HG02763 (cell line): Measurements from ENCODE around the gene CST8.

Experiments
- ATAC-seq: cut with Tn5 transposase; IDR thresholded peaks from one replicate; pipeline ENCODE4 v1.9.1; 2021; ENCODE audit warnings: mild to moderate bottlenecking, moderate library complexity; ENCODE audit not compliant: unreplicated experiment

The CST8 gene

GRCh38 chr20:23519556-23519955, 28.6 kb downstream of the CST8 start:
- no peak for ATAC-seq

GRCh38 chr20:23520185-23520584, 29.3 kb downstream of the CST8 start:
- no peak for ATAC-seq

DNA sequence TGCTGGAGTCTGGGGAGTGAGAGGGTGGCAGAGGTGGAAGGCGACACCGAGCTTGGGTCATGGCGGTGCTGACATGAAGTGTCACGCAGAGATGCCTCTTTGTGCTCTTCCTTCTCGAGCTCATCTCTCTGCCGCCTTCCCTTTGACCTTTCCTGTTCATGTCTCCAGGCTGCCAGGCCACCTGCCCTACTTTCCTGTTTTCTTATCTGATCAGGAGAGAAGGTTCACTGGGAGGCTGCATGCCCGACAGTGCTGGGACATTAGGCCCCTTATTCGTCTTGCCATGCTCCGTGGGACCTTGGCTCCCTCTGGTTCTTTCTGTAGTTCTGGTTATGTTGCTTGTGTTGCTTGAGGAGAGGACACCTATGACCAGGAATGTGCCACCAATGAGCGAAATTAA, 33.2 kb downstream of the CST8 start:
- ATAC-seq, result no peak

DNA sequence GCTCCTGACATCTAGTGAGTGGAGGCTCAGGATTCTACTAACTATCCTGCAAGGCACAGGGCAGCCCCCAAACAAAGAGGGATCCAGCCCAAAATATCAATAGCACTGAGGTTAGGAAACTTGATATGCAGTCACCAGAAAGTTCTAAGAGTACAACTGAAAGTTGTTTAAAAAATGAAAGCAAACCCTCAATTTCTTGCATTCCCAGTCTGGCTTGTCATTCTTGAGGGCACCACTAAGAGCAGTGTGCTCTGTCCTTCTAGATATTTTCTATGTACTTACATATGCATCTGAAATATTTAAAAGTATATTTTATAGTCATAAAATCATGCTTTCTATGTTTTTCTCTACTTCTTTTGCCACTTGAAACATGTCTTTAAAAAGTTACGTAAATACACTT, 35.9 kb downstream of the CST8 start:
- ATAC-seq, result no peak

- ATAC-seq, result no peak
These were observed 38.0 kb downstream of the CST8 start for GRCh38 chr20:23528867-23529431.

DNA sequence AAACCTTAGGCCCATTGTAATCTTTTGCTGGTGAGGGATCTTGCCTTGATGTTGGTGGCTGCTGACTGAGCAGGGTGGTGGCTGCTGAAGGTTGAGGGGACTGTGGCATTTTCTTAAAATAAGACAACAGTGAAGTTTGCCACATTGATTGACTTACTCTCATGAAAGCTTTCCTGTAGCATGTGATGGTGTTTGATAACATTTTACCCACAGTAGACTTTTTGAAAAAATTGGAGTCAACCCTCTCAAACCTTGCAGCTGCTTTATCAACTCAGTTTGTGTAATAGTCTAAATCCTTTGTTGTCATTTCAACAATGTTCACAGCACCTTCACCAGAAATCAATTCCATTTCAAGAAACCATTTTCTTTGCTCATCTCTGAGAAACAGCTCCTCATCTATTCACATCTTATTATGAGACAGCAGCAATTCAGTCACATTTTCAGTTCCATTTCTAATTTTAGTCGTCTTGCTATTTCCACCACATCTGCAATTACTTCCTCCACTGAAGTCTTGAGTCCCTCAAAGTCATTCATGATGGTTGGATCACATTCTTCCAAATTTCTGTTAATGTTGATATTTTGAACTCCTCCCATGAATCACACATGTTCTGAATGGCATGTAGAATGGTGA, 40.1 kb downstream of the CST8 start:
- ATAC-seq, result no peak

- ATAC-seq, result no peak
These were observed 41.6 kb downstream of the CST8 start for GRCh38 chr20:23532533-23532932.

GRCh38 chr20:23533161-23533560, 42.2 kb downstream of the CST8 start:
- ATAC-seq, result no peak

GRCh38 chr20:23534801-23535593, 44.1 kb downstream of the CST8 start:
- ATAC-seq, result no peak

- no peak for ATAC-seq
These were observed 45.5 kb downstream of the CST8 start for GRCh38 chr20:23536328-23536974.

- ATAC-seq, result no peak
These were observed 46.1 kb downstream of the CST8 start for GRCh38 chr20:23537030-23537429.

GRCh38 chr20:23540624-23541023, 49.7 kb downstream of the CST8 start:
- no peak for ATAC-seq

DNA sequence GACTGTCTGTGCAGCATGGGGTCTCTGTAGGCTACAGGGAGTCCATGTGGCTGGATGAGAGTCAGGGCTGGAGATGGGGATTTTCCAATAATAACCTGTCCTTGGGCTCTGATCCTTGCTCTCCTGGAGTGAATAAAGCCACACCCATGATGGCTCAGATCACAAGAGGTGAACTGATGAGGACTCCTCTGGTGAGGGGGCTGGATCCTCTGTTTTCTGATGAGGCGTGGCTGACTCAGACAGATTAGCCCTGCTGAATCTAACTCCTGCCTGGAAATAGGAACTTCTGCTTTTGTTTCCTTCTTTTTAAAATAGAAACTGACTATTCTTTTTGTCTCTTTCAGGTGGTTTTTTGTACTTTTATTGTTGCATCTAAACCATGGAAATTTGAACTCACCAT, 50.4 kb downstream of the CST8 start:
- no peak for ATAC-seq

GRCh38 chr20:23541776-23542175, 50.9 kb downstream of the CST8 start:
- ATAC-seq, result no peak

GRCh38 chr20:23542801-23543200, 51.9 kb downstream of the CST8 start:
- no peak for ATAC-seq

DNA sequence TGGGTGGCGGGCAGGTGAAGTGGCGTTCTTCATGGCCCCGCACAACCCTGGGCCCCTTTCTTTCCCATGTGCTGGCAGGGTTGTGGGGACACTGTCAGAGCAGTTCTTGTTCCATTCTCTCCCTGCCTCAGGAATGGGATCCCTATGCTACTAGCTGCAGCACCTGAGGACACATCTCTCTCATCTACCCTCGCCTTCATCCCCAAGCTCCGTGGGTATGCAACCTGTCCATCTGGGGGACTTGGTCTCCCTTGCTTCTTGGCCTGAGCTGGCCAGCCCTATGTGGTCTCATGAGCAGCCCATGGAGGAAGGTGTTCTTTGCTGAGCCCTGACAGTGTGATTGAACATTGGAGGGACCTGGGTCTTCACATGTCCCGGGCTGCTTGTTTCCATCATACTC, 53.2 kb downstream of the CST8 start:
- ATAC-seq, result no peak
